CD14-positive monocyte (primary cell): Measurements from ENCODE around the gene GPR132. TPM values are rescaled to one million over a fixed set of nuclear protein-coding genes. Genes with fewer than 3 reads are reported as not detected.
A peak's percentile ranks its signal among the peaks of the same experiment; 100 is the strongest.
"Not testable (repeated sequence)": the region's sequence is repeated elsewhere in the genome, so short reads cannot be mapped to it uniquely, and the experiment has no call there.

Experiments used
- DNase-seq, 3 donors: peaks; one replicate each; pipeline ENCODE4 v3.0.0-alpha.2; 2011 to 2022
- H2AFZ ChIP-seq: 2 replicates; pipeline ENCODE4 v1.6.0; 2012; ENCODE audit warnings: mild to moderate bottlenecking, low read depth, low read length, inconsistent platforms; ENCODE audit not compliant: insufficient read depth, poor library complexity, severe bottlenecking
- H3K27ac ChIP-seq, 2 donors: 1 replicate in 1 of 2; 2 replicates in 1 of 2; pipeline ENCODE4 v1.5.1; 2012 to 2013; ENCODE audit warnings: low read length in 2 of 2, control low read depth in 1 of 2, inconsistent platforms in 1 of 2, low read depth in 1 of 2, mild to moderate bottlenecking in 1 of 2
- H3K27me3 ChIP-seq, 2 donors: one replicate each; pipeline versions ENCODE4 v1.6.0 to v1.6.1; 2011 to 2013; ENCODE audit warnings: low read length in 2 of 2; ENCODE audit not compliant: control insufficient read depth in 2 of 2, insufficient read depth in 2 of 2
- H3K36me3 ChIP-seq, 2 donors: replicated peaks in 1 of 2; 1 replicate in 1 of 2; 2 replicates in 1 of 2; pipeline versions ENCODE4 v1.5.1 to v1.6.1; 2012 to 2013; ENCODE audit warnings: low read length in 2 of 2, control low read depth in 1 of 2, inconsistent platforms in 1 of 2, mild to moderate bottlenecking in 1 of 2; ENCODE audit not compliant: insufficient read depth in 2 of 2, control insufficient read depth in 1 of 2
- H3K4me1 ChIP-seq, 2 donors: 1 replicate in 1 of 2; 2 replicates in 1 of 2; pipeline versions ENCODE4 v1.5.1 to v1.6.1; 2012 to 2013; ENCODE audit warnings: low read length in 2 of 2, control low read depth in 1 of 2, inconsistent platforms in 1 of 2, mild to moderate bottlenecking in 1 of 2, moderate library complexity in 1 of 2; ENCODE audit not compliant: insufficient read depth in 2 of 2, control insufficient read depth in 1 of 2
- H3K4me2 ChIP-seq: replicated peaks from 2 replicates; pipeline ENCODE3; 2012; ENCODE audit warnings: low read length, moderate library complexity, mild to moderate bottlenecking; ENCODE audit not compliant: poor library complexity, severe bottlenecking; ENCODE audit errors: extremely low read depth
- H3K4me3 ChIP-seq, 3 experiments: fragments of 200-600 bp in 1 of 3; sonication (generic) in 1 of 3; replicated peaks in 1 of 3; 1 replicate in 2 of 3; 2 replicates in 1 of 3; pipeline ENCODE4 v1.5.1; 2011 to 2013; ENCODE audit warnings: low read length in 3 of 3, mild to moderate bottlenecking in 3 of 3, control low read depth in 2 of 3, low read depth in 2 of 3, inconsistent platforms in 1 of 3, moderate library complexity in 1 of 3
- H3K79me2 ChIP-seq: 2 replicates; pipeline ENCODE4 v1.6.0; 2012; ENCODE audit warnings: mild to moderate bottlenecking, control low read depth, inconsistent platforms, low read length, moderate library complexity; ENCODE audit not compliant: insufficient read depth
- H3K9ac ChIP-seq: 2 replicates; pipeline ENCODE4 v1.6.0; 2017; ENCODE audit warnings: low read length, mild to moderate bottlenecking; ENCODE audit not compliant: insufficient read depth, poor library complexity, severe bottlenecking
- H3K9me3 ChIP-seq, 2 donors: replicated peaks in 1 of 2; 1 replicate in 1 of 2; 2 replicates in 1 of 2; pipeline versions ENCODE4 v1.5.1 to v1.6.1; 2012 to 2013; ENCODE audit warnings: low read length in 2 of 2, control low read depth in 1 of 2; ENCODE audit not compliant: control insufficient read depth in 1 of 2, insufficient read depth in 1 of 2
- H4K20me1 ChIP-seq: 2 replicates; pipeline ENCODE4 v1.6.0; 2012; ENCODE audit warnings: mild to moderate bottlenecking, low read length, control low read depth, moderate library complexity; ENCODE audit not compliant: insufficient read depth
- H3K27ac Mint-ChIP-seq, 7 donors: one replicate each; pipeline ENCODE4 v1.8.0; 2020; ENCODE audit warnings: mild to moderate bottlenecking in 7 of 7, mixed read lengths in 7 of 7, moderate library complexity in 6 of 7, inconsistent platforms in 2 of 7
- H3K27me3 Mint-ChIP-seq, 3 donors: one replicate each; pipeline ENCODE4 v1.8.0; 2021 to 2022; ENCODE audit warnings: low read depth in 3 of 3, mild to moderate bottlenecking in 3 of 3, mixed read lengths in 3 of 3, moderate library complexity in 3 of 3, inconsistent platforms in 1 of 3
- H3K36me3 Mint-ChIP-seq, 2 donors: one replicate each; pipeline ENCODE4 v1.8.0; 2020; ENCODE audit warnings: mixed read lengths in 2 of 2, inconsistent platforms in 1 of 2, mild to moderate bottlenecking in 1 of 2
- H3K4me1 Mint-ChIP-seq: one replicate; pipeline ENCODE4 v1.8.0; 2020; ENCODE audit warnings: mild to moderate bottlenecking, mixed read lengths
- H3K4me3 Mint-ChIP-seq, 2 donors: one replicate each; pipeline ENCODE4 v1.8.0; 2020; ENCODE audit warnings: mild to moderate bottlenecking in 2 of 2, mixed read lengths in 2 of 2, moderate library complexity in 1 of 2
- H3K9me3 Mint-ChIP-seq, 7 donors: one replicate each; pipeline ENCODE4 v1.8.0; 2020 to 2022; ENCODE audit warnings: mixed read lengths in 7 of 7, mild to moderate bottlenecking in 6 of 7, moderate library complexity in 6 of 7, inconsistent platforms in 2 of 7
- CTCF ChIP-seq: fragments of 200-600 bp; IDR thresholded peaks from one replicate; pipeline ENCODE4 v1.8.0; 2022; ENCODE audit warnings: antibody characterized with exemption, mild to moderate bottlenecking
- WGBS: methylation state at CpG from one replicate; pipeline ENCODE4 v1.1.5; 2013; ENCODE audit warnings: missing lambda C conversion rate; ENCODE audit not compliant: insufficient coverage; 5-methylcytosine and 5-hydroxymethylcytosine counted together
- intact Hi-C, 2 donors: fragments of 100-400 bp; cut with micrococcal nuclease; formaldehyde crosslinking; loops; one replicate each; pipeline versions ENCODE4 v1.15.0 to v1.15.1; 2023
- polyA plus RNA-seq, 3 donors: library from polyadenylated mRNA; depleted of rRNA in 1 of 3; unstranded in 2 of 3; stranded (reverse) in 1 of 3; fragments of 300-500 nt in 2 of 3; fragments of >200 nt in 1 of 3; fragmentation: Illumina TruSeq in 2 of 3; gene quantifications; 1 replicate in 2 of 3; 2 replicates in 1 of 3; pipeline ENCODE4 v1.2.3, GENCODE V29; 2012 to 2021

GPR132 gene
- polyA plus RNA-seq, 3 donors, result 6.3 to 19.0 (median 13.0) TPM

- Histone ChIP-seq H3K4me2 (peak overlapping the region; percentile 91), H3K79me2 (peaks cover 78% of the 10 kb centered on the region), H2AFZ (no peak overlapping the region), H3K4me1 (peaks cover 93 to 94% of the 10 kb centered on the region in 2 donors), H3K9me3 (no peaks in the 10 kb centered on the region), H3K27ac (peak overlapping the region; percentile 99 to 100), H3K27me3 (no peaks in the 10 kb centered on the region), H3K9ac (peak overlapping the region; percentile 98), H3K36me3 (no peaks in the 10 kb centered on the region), H3K4me3 (peak overlapping the region; percentile 72 to 87 (median 83)), H4K20me1 (peaks cover 23% of the 10 kb centered on the region)
- peak; percentile 64 to 81 (median 71) for DNase-seq
- intact Hi-C loops, result loop anchor here in 1 of 2 donors (2.0 to 10.0 kb wide), 2 partner anchors 40 to 420 kb away; partner anchors contain the start of gene CRIP1
- whole genome bisulfite sequencing, result 6% methylated on average over 12 of the region's 12 CpGs
- TF ChIP-seq CTCF, result no peak
- Mint-ChIP-seq H3K4me3 (peak overlapping the region; percentile 95 to 96), H3K27ac (peak overlapping the region; percentile 98 to 99 (median 99)), H3K36me3 (peaks cover 6 to 13% of the 10 kb centered on the region in 2 donors), H3K9me3 (peaks cover 0 to 4% (median 0%) of the 10 kb centered on the region in 7 donors), H3K4me1 (peaks cover 86% of the 10 kb centered on the region), H3K27me3 (peaks cover 0 to 3% (median 3%) of the 10 kb centered on the region in 3 donors)
Observed at GRCh38 chr14:105064721-105065143, 498 bp downstream of the GPR132 start.

GRCh38 chr14:105064001-105064400 lies 1.2 kb downstream of the GPR132 start:
- no peak overlapping the region for H2AFZ ChIP-seq
- WGBS, result 78% methylated on average over 8 of the region's 10 CpGs
- peak in 1 of 3 donors; percentile 10 for DNase-seq
- H3K9me3 Mint-ChIP-seq, result peaks cover 0 to 4% (median 0%) of the 10 kb centered on the region in 7 donors
- peaks cover 85% of the 10 kb centered on the region for H3K79me2 ChIP-seq
- H3K27ac ChIP-seq, result peak overlapping the region; percentile 99 to 100
- peaks cover 0 to 3% (median 0%) of the 10 kb centered on the region in 3 donors for H3K27me3 Mint-ChIP-seq
- H3K4me2 ChIP-seq, result peak overlapping the region; percentile 91
- no peaks in the 10 kb centered on the region for H3K36me3 ChIP-seq
- peak overlapping the region; percentile 95 to 96 for H3K4me3 Mint-ChIP-seq
- no peak for TF ChIP-seq CTCF
- peak overlapping the region; percentile 98 to 99 (median 99) for H3K27ac Mint-ChIP-seq
- peak overlapping the region; percentile 72 to 87 (median 83) for H3K4me3 ChIP-seq
- peaks cover 31% of the 10 kb centered on the region for H4K20me1 ChIP-seq
- peaks cover 86% of the 10 kb centered on the region for H3K4me1 Mint-ChIP-seq
- peaks cover 12 to 20% of the 10 kb centered on the region in 2 donors for H3K36me3 Mint-ChIP-seq
- peaks cover 93 to 94% of the 10 kb centered on the region in 2 donors for H3K4me1 ChIP-seq
- H3K9me3 ChIP-seq, result no peaks in the 10 kb centered on the region
- H3K27me3 ChIP-seq, result no peaks in the 10 kb centered on the region
- intact Hi-C loops, result loop anchor here in 1 of 2 donors (2.0 to 10.0 kb wide), 2 partner anchors 39 to 421 kb away; partner anchors contain the start of gene CRIP1
- H3K9ac ChIP-seq, result peak overlapping the region; percentile 98

GRCh38 chr14:105063506-105063905 lies 1.7 kb downstream of the GPR132 start:
- H3K36me3 ChIP-seq, H3K9me3 ChIP-seq, H2AFZ ChIP-seq, H3K27me3 ChIP-seq, H3K27me3 Mint-ChIP-seq, H3K9me3 Mint-ChIP-seq: not testable (repeated sequence)
- intact Hi-C loops, result loop anchor here in 1 of 2 donors (10.0 kb wide), 1 partner anchor 421 kb away; the partner anchor contains the start of gene CRIP1
- Mint-ChIP-seq H3K4me1 (peaks cover 86% of the 10 kb centered on the region), H3K4me3 (peak overlapping the region; percentile 95 to 96), H3K27ac (peak overlapping the region; percentile 98 to 99 (median 99)), H3K36me3 (peaks cover 12 to 20% of the 10 kb centered on the region in 2 donors)
- Histone ChIP-seq H4K20me1 (peaks cover 36% of the 10 kb centered on the region), H3K4me1 (peaks cover 93 to 94% of the 10 kb centered on the region in 2 donors), H3K4me2 (peak overlapping the region; percentile 91), H3K27ac (peak overlapping the region; percentile 99 to 100), H3K9ac (peak overlapping the region; percentile 98), H3K4me3 (peak overlapping the region in 2 of 3 experiments; percentile 83 to 87), H3K79me2 (peaks cover 90% of the 10 kb centered on the region)
- DNase-seq, result peak; percentile 70 to 80 (median 70)
- 0% methylated on average over 4 of the region's 10 CpGs for WGBS
